Neutrophil (primary cell): ENCODE measurements around the gene MITF.

Experiments used
- H3K27ac ChIP-seq: fragments of 200-600 bp; sonication (generic); 2 replicates; pipeline ENCODE4 v1.5.1; 2016; ENCODE audit warnings: mild to moderate bottlenecking, moderate library complexity
- H3K27me3 ChIP-seq: fragments of 200-600 bp; sonication (generic); 2 replicates; pipeline ENCODE4 v1.6.0; 2016; ENCODE audit warnings: mild to moderate bottlenecking
- H3K36me3 ChIP-seq: fragments of 200-600 bp; sonication (generic); 2 replicates; pipeline ENCODE4 v1.5.1; 2017
- H3K4me1 ChIP-seq, 2 experiments: fragments of 200-600 bp in 1 of 2; sonication (generic) in 1 of 2; 1 replicate in 1 of 2; 2 replicates in 1 of 2; pipeline versions ENCODE4 v1.5.1 to v1.6.1; 2013 to 2016; ENCODE audit warnings: low read depth in 1 of 2, low read length in 1 of 2, mild to moderate bottlenecking in 1 of 2, moderate library complexity in 1 of 2; ENCODE audit not compliant: control insufficient read depth in 1 of 2, insufficient read depth in 1 of 2
- H3K4me3 ChIP-seq, 2 experiments: fragments of 200-600 bp in 1 of 2; sonication (generic) in 1 of 2; 1 replicate in 1 of 2; 2 replicates in 1 of 2; pipeline ENCODE4 v1.5.1; 2013 to 2016; ENCODE audit warnings: low read depth in 1 of 2, low read length in 1 of 2, mild to moderate bottlenecking in 1 of 2, moderate library complexity in 1 of 2
- H3K9me3 ChIP-seq: fragments of 200-600 bp; sonication (generic); 2 replicates; pipeline ENCODE4 v1.5.1; 2016
- TF ChIP-seq, protein P1 (sequence below): fragments of 200-600 bp; sonication (generic); IDR thresholded peaks from 2 replicates; pipeline ENCODE4 v1.5.1; 2016; ENCODE audit warnings: antibody characterized with exemption

MITF gene

DNA sequence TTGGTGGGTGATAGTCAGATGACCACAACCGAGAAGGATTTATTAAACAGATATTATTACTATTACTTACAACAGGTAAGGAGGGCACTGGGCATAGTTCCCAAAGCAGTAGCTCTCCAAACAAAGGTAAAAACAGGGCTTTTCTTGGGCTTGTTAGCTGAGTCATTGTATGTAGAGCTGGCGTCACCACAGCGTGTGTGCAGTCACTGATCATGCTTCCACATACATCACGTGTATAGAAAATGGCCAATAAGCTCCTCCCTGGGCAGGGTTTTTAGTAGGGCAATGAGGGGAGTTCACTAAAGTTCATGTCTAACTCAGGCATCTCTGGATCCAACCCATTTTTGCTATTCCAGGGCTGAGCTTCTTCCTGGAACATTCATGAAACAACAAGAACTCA lies 254.5 kb downstream of the MITF start:
- Histone ChIP-seq H3K4me1 (no peaks in the 10 kb centered on the region), H3K27ac (no peak overlapping the region)
- TF ChIP-seq, protein P1, sequence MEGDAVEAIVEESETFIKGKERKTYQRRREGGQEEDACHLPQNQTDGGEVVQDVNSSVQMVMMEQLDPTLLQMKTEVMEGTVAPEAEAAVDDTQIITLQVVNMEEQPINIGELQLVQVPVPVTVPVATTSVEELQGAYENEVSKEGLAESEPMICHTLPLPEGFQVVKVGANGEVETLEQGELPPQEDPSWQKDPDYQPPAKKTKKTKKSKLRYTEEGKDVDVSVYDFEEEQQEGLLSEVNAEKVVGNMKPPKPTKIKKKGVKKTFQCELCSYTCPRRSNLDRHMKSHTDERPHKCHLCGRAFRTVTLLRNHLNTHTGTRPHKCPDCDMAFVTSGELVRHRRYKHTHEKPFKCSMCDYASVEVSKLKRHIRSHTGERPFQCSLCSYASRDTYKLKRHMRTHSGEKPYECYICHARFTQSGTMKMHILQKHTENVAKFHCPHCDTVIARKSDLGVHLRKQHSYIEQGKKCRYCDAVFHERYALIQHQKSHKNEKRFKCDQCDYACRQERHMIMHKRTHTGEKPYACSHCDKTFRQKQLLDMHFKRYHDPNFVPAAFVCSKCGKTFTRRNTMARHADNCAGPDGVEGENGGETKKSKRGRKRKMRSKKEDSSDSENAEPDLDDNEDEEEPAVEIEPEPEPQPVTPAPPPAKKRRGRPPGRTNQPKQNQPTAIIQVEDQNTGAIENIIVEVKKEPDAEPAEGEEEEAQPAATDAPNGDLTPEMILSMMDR = no peak

DNA sequence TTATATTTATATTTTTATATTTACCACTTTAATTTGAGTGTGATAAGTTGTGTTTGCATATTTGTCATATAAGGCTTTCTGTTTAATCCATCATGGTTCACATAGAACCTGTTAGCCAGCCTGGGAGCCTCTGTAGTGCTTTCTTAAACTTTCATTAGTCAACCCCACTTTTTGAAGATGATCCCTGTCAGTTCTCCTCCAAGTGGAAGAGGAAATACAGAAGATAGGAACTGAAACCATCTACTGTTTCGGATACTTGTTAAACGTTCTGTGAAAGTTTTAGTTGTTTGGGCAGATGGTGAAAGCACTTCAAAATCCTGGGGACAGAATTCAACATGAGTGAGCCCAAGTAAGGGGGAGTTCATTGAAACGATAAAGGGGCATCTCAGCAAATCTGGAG lies 255.7 kb downstream of the MITF start:
- H3K9me3 ChIP-seq = no peaks in the 10 kb centered on the region
- no peaks in the 10 kb centered on the region for H3K36me3 ChIP-seq
- no peak overlapping the region for H3K4me3 ChIP-seq
- TF ChIP-seq, protein P1 = no peak
- no peaks in the 10 kb centered on the region for H3K27me3 ChIP-seq
- no peak overlapping the region for H3K27ac ChIP-seq
- H3K4me1 ChIP-seq = no peaks in the 10 kb centered on the region

More for the DNA sequence above, 254.5 kb downstream of the MITF start:
- no peak overlapping the region for H3K4me3 ChIP-seq
- H3K27me3 ChIP-seq = no peaks in the 10 kb centered on the region
- H3K9me3 ChIP-seq = no peaks in the 10 kb centered on the region
- no peaks in the 10 kb centered on the region for H3K36me3 ChIP-seq

DNA sequence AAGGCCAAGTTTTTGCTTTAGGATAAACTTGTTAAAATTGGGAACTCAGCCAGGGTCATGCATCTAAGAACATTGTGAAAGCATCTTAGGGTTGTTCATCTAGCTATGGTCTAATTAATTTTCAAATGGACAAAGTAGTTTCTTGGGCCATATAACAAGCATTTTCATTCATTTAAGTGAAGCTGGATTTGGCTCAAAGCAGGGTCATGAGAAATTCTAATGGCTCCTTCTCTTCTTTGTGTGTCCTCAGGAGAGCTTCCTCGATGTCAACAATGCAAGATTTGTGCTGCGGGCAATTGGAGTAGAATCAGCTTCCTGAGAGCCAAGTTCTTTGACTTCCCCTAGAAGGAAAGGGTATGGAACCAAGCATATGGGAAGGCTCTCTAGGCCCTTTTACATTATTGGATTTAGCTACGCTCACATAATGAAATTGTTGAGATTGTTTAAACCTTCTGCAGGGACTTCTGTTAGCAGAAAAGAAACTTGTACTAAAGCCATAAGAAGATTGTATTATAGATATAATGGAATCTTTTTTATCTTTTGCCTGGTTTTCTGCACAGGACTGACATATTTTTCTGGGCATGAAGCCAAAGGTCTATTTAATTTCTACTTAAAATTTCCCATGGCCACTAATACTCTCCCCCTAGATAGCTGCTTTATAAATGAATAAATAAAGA lies 258.5 kb downstream of the MITF start:
- Histone ChIP-seq H3K27me3 (no peaks in the 10 kb centered on the region), H3K4me3 (no peak overlapping the region), H3K27ac (no peak overlapping the region), H3K4me1 (no peaks in the 10 kb centered on the region), H3K9me3 (no peaks in the 10 kb centered on the region), H3K36me3 (no peaks in the 10 kb centered on the region)
- TF ChIP-seq, protein P1 = no peak

DNA sequence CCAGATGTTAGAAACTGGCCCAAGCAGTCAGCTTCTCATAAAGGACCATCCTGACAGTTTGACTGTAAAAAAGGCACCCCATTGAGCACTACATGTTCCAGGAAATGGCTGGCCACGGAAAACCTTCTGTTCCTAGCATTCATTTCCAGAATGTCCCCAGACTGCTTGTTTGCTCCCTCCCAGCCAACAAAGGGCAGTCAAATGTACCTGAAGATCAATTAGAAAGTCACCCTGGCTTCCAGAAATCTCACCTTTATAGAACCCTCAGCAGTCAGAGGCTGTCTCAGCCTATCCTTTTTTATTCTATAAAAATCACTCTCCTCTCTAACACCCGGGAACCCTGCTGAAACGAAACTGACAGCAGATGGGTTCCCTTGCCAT lies 259.5 kb downstream of the MITF start:
- TF ChIP-seq, protein P1 = no peak
- Histone ChIP-seq H3K4me1 (no peaks in the 10 kb centered on the region), H3K27me3 (no peaks in the 10 kb centered on the region), H3K9me3 (no peaks in the 10 kb centered on the region), H3K4me3 (no peak overlapping the region), H3K27ac (no peak overlapping the region), H3K36me3 (no peaks in the 10 kb centered on the region)

DNA sequence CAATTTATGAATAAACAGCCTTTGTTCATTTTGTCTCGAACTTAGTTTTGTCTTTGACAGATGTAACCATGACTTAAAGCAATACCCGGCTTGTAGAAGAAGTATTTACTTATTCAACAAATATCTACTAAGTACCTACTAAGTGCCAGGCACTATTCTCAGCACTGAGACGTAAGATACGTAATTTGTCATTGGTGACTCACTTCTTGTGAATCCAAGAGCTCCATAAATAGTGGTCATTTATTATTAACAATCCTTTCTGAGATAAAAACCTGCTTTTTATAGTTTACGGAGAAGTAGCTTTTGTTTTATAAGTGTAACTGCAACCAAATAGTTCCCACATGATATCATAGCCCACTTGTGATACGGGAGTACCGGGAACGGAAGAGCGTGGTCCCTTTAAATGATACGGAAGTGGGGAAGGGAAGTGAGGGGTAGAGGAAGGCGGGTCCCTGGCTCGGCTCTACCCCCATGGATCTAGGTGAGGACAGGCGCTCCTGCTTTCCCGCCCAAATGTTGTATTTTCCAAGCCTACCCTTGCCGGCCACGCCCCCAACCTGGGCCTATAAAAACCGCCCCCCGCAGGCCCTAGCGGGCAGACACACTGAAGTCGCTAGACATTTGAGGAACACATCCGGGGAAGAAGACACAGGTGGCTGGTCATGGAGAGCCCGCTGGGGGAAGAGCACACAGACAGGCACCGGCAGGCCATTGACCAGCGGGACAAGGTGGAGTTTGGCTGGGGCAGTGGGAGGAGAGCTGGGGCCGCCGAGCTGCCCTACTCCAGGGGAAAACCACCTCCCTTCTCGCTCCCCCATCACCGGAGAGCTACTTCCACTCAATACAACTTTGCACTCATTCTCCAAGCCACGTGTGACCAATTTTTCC lies 260.1 kb downstream of the MITF start, which contains the start of gene SAMMSON:
Gene SAMMSON (plus strand): TSS at position 594 of the 888 bp plus-strand sequence.
- Histone ChIP-seq H3K27ac (no peak within 1 kb of the TSS), H3K9me3 (no peaks in the 10 kb centered on the region), H3K4me1 (no peaks in the 10 kb centered on the region), H3K36me3 (no peaks in the 10 kb centered on the region), H3K27me3 (no peaks in the 10 kb centered on the region), H3K4me3 (no peak within 1 kb of the TSS)
- TF ChIP-seq, protein P1 = no peak
